ENCODE data around the gene IMMP2L.
A peak's percentile ranks its signal among the peaks of the same experiment; 100 is the strongest.
"Not testable (repeated sequence)": the region's sequence is repeated elsewhere in the genome, so short reads cannot be mapped to it uniquely, and the experiment has no call there.

The IMMP2L gene

GRCh38 chr7:111459065-111459756 is 103.1 kb downstream of the IMMP2L start:
- DNase-seq: no peak

- DNase-seq: not testable (repeated sequence)
Observed at GRCh38 chr7:111450705-111451104, 111.6 kb downstream of the IMMP2L start.

DNA sequence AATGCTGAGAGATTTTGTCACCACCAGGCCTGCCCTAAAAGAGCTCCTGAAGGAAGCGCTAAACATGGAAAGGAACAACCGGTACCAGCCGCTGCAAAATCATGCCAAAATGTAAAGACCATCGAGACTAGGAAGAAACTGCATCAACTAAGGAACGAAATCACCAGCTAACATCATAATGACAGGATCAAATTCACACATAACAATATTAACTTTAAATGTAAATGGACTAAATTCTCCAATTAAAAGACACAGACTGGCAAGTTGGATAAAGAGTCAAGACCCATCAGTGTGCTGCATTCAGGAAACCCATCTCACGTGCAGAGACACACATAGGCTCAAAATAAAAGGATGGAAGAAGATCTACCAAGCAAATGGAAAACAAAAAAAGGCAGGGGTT is 114.8 kb downstream of the IMMP2L start:
- DNase-seq: not testable (repeated sequence)

DNA sequence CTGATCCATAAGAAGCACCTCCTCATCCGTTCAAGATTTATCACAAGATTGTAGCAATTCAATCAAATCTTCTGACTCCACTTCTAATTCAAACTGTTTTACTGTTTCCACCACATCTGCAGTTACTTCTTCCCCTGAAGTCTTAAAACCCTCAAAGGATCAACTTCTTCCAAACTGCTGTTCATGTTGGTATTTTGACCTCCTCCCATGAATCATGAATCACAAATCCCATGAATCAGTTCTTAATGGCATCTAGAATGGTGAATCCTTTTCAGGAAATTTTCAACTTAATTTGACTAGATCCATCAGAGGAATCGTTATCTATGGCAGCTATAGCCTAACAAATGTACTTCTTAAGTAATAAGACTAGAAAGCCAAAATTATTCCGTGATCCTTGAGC is 122.3 kb downstream of the IMMP2L start:
- no peak for DNase-seq

DNA sequence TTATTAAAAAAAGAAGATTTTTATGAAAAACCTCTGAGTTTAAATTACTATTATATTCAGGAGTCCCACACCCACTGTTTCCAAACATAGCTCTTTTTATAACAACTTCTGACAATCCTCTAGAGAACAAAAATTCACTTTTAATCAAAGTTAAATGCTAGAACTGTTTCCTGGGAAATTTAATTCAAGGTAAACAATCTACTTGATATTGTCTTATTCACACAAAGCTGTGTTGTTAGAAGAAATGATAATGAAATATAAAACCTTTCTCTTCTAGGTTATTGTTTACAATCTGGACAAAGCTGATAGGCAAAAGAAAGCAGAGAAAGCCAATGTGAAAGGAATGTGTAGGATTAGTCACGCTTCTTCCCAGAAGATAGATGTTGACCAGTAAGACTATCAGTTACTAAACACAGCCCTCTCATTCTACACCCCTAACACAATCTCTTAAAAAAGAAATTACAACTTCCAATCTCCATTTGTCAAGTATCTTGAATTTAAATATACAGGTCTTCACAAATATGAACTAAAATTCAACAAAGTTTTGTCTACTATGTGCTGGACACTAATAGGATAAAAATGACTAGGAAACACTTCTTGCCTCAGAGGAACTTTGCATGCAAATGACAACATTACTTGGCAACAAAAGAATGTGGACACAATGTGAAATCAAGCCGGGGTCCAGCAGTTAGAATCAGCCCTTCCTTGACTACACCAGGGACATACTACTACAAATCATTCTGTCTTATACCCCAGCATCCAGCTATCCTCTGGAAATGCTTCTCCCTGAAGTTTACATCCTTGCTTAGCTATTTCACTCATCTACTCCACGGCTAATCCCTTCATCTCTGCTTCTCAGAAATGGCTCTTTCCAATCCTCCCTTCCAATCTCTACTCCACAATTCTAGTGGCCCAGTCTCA is 123.7 kb downstream of the IMMP2L start:
- DNase-seq: no peak

DNA sequence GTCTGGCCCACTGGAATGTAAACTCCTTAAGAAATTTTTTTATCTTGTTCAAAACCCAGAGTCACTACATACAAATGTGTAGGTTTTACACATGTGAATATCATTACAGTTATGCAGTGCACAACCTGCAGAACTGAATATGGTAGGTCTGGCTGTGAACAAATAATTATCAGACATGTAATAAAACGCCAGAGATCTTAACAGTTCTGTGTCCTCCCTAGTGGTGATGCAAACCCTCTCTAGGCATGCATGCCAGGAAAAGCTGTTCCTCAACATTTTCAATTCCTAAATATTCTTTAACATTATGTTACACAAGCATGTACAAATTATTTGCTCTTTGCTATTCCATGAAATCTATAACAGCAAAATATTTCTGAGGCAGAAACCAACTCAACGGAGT is 124.6 kb downstream of the IMMP2L start:
- DNase-seq: no peak

DNA sequence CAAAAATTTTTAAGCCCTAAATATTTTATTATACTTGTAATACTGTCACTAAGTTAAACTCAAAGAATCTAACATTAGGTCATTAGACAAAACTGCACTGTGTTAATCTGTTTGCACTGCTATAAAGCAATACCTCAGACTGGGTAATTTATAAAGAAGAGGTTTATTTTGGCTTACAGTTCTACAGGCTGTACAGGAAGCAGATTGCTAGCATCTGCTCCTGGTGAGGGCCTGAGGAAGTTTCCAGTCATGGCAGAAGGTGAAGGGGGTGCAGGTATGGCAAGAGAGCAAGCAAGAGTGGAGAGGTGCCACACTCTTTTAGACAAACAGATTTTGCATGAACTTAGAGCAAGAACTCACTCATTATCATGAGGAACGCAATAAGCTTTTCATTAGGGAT is 125.7 kb downstream of the IMMP2L start:
- DNase-seq: no peak

DNA sequence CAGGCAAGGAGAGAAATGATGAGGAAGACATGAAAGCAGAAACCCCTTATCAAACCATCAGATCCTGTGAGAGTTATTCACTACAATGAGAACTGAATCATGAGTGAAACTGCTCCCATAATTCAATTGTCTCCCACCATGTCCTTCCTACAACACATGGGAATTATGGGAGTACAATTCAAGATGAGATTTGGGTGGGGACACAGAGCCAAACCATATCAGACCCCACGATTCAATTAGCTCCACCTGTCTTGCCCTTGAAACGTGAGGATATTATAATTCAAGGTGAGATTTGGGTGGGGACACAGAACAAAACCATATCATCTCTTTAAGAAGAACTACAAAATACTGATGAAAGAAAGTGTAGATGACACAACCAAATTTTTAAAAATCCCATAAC is 128.9 kb downstream of the IMMP2L start:
- no peak for DNase-seq

DNA sequence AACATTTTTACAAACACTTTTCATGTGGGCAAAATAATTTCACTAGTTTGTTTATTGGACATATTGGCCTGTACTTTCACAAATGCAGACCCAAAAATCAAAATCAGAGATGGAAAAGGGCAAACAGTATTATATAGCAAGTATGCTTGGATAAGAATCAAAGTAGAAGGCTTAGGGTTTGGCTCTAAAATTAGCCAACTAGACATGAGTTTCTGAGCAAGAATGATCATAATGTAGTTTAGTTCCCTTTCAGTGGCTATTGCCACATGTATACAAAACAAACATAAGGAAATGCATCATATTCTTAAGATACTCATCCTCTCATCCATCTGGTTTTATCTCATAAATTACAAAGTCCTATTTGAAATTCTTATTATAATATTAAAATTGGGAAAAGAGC is 132.5 kb downstream of the IMMP2L start:
- no peak for DNase-seq

DNA sequence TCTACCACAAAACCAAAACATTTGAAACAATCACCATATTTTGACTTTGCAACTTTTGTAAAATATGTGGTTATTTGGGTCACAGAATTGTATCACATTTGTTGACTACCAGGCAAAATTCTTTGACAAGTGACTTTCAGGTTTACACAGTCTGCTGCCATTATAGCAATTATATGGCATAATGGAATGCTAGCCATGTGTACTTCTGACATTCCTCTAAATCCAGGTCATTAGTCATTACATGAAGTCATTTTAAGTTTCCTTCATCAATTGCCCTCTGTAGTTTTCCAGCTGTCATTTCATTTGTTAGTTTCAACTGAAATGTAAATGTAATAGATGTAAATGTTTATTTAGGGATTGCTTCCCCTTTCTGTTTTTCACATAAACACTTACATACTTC is 137.5 kb downstream of the IMMP2L start:
- no peak for DNase-seq

DNA sequence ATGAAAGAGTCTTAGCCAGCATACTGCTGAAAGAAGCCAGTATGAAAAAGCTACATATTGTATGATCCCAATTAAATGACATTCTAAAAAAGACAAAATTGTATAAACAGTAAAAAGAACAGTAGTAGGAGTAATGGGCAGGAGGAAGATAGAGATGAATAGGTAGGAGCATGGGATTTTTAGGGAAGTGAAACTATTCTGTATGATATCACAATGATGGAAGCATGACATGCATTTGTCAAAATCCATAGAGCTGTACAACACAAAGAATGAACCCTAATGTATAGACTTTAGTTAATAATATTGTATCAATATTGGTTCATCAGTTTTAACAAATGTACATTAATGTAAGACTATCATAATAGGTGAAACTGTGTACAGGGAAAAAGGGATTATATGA is 147.9 kb downstream of the IMMP2L start:
- DNase-seq: no peak

DNA sequence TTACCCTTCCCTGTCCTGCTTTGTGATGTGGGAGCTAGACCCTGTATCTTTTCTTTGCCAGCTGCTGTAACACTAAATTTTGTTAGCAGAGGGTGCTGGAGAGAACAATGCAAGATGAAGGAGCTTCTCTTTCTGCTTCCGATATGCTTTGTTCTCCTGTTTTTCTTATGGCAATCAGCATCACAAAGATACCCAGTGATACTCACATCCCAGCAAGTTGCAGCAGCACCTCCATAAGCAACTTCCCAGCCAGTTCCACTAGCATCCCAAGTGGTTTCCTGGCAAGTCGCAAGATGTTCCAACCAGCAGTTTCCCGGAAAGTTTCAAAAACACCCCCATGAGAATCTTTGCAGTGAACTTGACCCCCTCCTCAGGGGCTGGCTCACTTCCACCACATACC is 148.6 kb downstream of the IMMP2L start:
- peak in 1 of 2 donors; percentile 1 for DNase-seq

DNA sequence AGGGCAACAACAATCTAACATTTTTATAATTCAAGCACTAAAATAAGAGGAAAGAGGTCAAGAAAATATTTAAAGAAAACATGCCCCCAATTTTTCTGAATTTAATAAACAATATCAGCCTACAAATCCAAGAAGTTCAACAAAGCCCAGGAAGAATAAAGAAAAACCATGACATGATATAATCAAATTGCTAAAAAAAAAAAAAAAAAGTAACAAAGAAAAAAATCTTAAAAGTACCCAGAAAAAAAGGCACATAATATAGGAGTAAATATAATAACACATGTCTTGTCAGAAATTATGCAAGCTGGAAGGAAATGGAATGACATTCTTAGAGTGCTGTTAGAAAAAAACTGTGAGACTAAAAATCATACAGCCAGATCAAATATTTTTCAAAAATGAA is 151.4 kb downstream of the IMMP2L start:
- DNase-seq: no peak

GRCh38 chr7:111409714-111410422 is 152.4 kb downstream of the IMMP2L start:
- DNase-seq: no peak

- DNase-seq: no peak
Observed at GRCh38 chr7:111408724-111409123, 153.6 kb downstream of the IMMP2L start.

GRCh38 chr7:111407258-111407657 is 155.0 kb downstream of the IMMP2L start:
- DNase-seq: no peak

GRCh38 chr7:111405621-111406020 is 156.7 kb downstream of the IMMP2L start:
- DNase-seq: no peak

- no peak for DNase-seq
Observed at GRCh38 chr7:111401516-111401915, 160.8 kb downstream of the IMMP2L start.

- DNase-seq: no peak
Observed at GRCh38 chr7:111400088-111400487, 162.2 kb downstream of the IMMP2L start.

- DNase-seq: no peak
Observed at GRCh38 chr7:111394891-111395290, 167.4 kb downstream of the IMMP2L start.

DNA sequence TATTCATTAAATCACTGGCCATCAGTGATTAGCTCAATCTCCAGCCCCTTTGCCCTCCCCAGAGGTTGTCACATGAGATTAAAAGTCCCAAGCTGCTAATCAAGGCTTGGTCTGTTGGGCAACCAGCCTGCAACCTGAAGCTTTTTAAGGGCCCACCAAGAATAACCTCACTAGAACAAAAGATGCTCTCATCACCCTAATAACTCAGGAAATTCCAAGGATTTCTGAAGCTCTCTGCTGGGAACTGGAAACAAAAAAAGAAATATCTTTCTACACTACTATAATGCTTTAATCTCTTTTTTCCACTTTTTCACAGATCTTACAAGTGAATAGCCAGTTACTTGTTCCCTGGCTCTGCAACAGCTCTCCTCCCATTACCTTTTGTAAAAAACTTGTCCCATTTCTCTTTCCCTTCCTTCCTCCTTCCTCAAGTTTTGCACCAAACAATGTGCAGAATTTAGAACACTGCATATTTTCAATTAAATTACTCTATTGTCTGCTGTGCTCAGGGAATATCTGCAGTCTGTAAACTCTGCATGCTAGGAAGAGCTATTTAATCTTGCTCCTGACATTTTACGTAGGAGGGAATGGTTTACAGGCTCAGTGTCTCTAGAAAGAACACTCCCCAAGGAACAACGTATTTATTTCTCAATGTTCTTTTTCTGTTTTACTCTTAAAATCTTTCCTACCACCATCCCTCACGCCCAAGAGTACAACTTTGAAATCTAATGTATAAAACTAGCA is 169.1 kb downstream of the IMMP2L start:
- DNase-seq: no peak

DNA sequence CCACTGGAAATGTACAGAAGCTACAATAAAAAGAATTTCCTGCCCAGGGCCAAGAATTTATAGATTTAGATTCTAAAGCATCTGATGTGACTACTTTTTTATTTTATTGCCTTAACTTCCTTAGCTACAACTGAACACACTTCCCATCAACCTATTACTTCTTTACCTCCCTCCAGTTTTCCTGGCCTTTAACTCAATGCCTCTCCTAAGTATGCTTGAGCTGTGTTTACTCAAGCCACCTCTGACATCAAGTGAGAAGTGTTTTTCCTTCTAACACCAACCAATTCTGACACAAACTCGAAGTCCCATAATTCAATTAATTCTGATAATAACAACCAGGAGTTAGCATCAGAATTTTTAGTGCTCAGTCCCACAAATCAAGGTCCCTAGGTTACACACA is 170.0 kb downstream of the IMMP2L start:
- no peak for DNase-seq

DNA sequence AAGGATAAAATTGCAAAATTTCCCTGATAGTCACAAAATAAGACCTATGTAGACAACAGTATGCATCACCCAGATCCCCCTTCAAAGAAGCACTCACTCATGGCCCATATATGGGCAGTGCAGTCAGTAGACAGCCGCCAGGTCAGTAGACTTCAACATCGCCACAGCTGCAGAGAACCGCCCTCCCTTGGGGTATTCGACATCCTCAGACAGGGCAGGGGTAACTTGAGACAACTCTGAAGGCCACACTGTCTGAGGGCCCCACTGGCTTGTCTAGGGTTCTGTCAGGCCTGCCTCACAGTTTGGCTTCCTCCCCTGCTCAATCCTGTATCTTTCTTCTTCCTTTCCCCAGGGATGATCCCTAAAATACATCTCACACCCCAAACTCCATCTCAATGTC is 172.3 kb downstream of the IMMP2L start:
- no peak for DNase-seq

All from CD4-positive, alpha-beta T cell treated with Interleukin-1 beta for 1 hour (primary cell).